C1 segment of cervical spinal cord (tissue), 14 donors: ENCODE data around the gene PTBP3.
"Not testable (repeated sequence)": the region's sequence is repeated elsewhere in the genome, so short reads cannot be mapped to it uniquely, and the experiment has no call there.

ENCODE experiments used
- DNase-seq, 14 donors: peaks; one replicate each; lab custom pipeline; 2025; lab: John Stamatoyannopoulos, UW

The PTBP3 gene, protein sequence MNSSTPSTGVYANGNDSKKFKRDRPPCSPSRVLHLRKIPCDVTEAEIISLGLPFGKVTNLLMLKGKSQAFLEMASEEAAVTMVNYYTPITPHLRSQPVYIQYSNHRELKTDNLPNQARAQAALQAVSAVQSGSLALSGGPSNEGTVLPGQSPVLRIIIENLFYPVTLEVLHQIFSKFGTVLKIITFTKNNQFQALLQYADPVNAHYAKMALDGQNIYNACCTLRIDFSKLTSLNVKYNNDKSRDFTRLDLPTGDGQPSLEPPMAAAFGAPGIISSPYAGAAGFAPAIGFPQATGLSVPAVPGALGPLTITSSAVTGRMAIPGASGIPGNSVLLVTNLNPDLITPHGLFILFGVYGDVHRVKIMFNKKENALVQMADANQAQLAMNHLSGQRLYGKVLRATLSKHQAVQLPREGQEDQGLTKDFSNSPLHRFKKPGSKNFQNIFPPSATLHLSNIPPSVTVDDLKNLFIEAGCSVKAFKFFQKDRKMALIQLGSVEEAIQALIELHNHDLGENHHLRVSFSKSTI

DNA sequence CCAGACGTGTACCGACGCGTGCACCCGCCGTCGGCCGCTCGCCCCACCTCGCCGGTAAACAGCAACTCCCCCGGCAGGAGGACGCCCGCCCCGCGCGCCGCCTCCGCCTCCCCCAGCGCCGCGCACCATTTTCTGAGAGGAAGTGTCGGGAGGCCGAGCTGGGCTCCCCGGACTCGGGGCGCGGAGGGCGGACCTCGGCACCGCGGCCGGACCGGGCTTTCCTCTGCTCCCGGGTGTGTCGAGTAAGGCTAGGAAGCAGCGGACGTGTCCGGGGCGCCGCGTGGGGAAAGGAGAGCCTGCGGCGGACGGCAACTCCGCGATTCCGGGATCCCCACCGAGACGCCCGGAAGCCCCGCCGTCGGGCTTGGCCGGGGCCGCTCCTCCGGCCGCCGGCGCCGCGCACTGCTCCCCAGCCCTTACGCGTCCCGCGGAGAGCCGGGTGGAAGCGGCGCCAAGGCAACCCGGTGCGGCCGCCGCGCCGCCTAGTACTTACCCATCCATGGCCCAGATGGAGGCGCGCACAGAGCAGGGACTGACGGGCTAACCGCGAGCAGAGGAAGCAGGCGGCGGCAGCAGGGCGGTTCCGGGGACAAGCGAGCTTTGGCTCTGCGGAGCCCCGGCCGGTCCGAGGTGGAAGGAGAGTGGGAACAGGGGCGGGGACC, at the start of gene PTBP3:
Gene PTBP3 (minus strand): TSS at position 643 of the 662 bp plus-strand sequence. CDS start 35,754 bp downstream, outside the sequence.
- peak in 13 of 14 donors; percentile 26 to 93 (median 66) for DNase-seq

DNA sequence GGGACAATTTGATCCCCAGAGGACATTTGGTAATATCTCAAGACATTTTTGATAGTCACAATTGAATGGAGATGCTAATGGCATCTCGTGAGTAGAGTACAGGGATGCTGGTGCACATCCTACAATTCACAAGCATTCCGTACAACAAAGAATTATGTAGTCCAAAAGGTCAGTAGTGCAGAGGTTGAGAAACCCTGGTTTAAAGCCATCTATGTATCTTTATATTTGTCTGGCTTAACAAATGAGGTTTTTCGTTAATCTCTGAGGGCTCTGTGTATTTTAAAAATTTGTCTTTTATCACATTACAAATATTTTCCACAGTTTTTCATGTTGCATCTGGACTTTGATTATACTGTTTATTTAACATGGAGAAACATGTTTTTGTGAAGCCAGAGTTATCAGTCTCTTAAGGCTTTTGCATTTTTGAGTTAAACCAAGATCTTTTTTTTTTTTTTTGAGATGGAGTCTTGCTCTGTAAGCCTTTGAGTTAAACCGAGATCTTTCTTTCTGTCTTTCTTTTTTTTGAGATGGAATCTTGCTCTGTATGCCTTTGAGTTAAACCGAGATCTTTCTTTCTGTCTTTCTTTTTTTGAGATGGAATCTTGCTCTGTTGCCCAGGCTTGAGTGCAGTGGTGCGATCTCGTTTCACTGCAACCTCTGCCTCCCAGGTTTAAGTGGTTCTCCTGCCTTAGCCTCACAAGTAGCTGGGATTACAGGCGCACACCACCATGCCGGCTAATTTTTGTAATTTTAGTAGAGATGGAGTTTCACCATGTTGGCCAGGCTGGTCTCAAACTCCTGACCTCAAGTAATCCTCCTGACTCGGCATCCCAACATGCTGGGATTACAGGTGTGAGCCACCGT, 49.3 kb upstream of the PTBP3 start:
- no peak for DNase-seq

DNA sequence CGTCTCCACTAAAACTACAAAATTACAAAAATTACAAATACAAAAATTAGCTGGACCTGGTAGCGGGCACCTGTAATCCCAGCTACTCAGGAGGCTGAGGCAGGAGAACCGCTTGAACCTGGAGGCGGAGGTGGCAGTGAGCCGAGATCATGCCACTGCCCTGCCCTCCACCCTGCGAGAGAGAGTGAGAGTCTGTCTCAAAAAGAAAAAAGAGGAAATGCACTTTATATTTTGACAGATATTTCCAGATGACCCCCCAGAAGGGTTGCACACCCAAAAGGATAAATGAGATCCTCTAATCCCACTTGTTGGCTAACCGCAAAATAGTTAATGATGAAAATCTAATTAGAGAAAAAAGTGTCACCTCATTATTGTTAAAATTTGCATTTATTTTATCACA, 48.6 kb upstream of the PTBP3 start:
- DNase-seq, result no peak

DNA sequence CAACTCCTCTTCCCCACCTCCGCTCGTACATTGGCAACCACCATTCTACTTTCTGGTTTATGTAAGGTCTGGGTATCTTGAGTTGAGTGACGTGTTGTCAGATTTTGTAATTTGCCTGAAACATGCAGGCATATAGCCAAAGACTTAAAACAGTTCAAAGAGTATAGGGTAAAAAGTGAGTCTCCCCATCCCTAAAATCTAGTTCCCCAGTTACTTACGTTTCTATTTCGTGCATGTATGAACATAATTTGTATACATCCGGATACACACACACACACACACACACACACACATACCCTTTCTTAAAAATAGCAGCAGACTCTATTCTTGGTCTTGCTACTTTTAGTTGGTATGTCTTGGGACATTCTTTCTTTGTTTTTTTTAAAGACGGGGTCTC, 47.4 kb upstream of the PTBP3 start:
- DNase-seq, result no peak

- DNase-seq, result no peak
These were observed 46.8 kb upstream of the PTBP3 start, which contains the start of gene HSDL2 for GRCh38 chr9:112380102-112380824. HSDL2 (plus strand) TSS chr9:112380108; CDS start chr9:112380164, 56 bp downstream.

DNA sequence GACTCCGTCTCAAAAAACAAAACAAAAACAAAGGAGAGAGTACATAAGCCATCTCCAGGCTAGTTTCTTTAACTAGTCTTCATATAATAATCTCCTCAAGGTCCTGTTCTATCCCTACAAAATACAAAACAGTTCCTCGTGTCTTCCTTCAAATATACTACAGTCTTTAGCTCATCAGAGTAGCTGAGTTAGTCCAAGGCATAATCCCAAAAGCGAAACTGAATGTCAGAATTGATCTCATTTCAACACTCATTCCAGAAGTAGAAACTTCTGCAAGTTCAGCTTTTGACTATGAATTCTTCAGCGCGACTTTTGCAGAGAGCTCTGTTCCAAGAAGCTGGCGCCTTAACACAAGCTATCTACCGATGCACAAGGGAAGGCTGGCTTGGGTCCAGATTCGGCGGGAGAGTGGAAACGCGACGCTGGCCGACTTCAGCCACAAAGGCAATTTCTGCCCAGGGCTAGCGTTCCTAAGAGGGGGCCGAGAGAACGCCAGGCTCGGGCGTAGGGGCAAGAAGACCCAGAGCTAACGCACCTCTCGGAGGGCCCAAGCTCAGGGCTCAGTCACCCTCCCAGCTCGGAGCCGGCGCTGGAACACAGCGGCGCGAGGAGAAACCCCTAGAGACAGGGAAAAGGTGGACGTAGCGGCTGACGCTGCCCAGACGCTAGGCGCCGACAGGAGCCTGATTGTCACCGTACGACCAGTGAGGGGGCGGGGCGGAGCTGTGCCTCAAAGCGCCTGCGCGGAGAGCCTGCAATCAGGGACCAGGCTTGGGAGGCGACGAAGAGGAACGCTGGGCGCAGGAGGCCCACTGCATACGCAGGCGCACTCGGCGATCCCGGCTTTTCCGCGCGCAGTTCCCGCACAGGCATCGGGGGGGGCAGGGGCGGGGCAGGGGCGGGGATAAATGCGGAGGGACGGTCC, 46.0 kb upstream of the PTBP3 start:
- DNase-seq, result peak; percentile 86 to 100 (median 98)

GRCh38 chr9:112378328-112379176, 45.1 kb upstream of the PTBP3 start:
- peak in 1 of 14 donors; percentile 33 for DNase-seq

- DNase-seq, result no peak
These were observed 44.4 kb upstream of the PTBP3 start for GRCh38 chr9:112377684-112378327.

DNA sequence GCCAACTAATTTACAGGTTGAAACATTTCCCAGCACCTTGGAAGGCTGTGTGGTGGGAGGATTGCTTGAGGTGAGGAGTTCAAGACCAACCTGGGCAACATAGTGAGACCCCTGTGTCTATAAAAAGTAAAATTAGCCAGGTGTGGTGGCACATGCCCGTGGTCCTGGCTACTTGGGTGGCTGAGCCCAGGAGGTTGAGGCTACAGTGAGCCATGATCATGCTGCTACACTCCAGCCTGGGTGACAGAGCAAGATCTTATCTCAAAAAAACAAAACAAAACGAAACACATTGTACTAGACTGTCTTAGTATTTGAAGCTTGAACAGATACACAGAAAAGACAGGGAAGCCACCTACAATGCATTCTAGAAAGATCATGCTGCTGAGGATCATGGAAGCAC, 43.7 kb upstream of the PTBP3 start:
- DNase-seq, result no peak

GRCh38 chr9:112375361-112375760, 41.9 kb upstream of the PTBP3 start:
- no peak for DNase-seq

DNA sequence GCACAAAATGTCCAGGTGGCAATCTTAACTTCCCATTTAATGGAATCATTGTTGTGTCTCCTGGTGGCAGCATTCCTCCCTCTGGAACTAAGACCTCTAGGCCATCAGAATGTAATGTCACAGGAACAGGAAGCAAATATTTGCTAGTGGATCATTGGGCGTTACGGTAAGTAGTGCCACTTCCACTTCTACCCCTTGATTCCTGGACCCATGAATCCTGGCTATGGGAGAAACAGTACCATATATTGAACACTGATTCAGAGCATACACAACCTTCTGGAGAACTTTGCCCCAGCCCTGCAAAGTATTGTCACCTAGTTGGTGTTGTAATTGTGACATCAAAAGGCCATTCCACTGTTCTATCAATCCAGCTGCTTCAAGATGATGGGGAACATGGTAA, 40.8 kb upstream of the PTBP3 start:
- DNase-seq, result not testable (repeated sequence)

DNA sequence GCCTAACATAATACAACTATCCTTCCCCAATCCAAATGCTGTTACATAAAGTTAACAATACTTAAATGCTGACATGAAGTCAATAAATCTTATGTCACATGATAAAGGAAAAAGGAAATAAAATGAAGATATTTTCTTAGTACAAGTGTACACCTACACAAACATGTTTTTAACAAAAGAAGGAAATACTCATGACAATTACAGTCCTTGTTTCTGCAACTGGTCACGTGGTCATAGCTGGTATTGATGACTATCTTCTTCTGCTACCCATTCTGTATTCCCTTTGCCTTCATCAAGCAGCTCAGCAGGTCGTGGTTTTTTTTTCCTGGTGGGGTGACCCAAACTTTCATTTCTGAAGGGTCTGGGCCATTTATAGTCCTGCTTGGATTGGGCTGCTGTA, 40.2 kb upstream of the PTBP3 start:
- DNase-seq, result not testable (repeated sequence)

DNA sequence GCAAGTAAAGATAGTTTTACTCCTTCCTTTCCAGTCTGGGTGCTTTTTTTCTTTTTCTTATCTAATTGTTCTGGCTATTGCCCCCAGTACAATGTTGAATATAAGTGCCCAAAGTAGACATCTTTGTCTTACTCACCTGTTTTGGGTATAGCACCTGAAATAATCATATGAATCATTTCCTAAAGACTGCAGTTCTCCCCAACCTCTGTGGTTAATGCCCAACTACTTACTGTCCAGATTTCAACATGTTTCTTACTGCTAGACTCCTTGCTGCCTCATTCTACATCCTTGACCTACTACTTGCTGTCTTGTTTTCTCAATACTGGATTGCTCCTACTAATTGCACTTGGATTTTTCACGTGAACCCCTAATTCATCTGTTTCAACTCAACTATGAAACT, 37.6 kb upstream of the PTBP3 start:
- DNase-seq, result no peak

GRCh38 chr9:112369817-112370216, 36.4 kb upstream of the PTBP3 start:
- DNase-seq, result no peak

DNA sequence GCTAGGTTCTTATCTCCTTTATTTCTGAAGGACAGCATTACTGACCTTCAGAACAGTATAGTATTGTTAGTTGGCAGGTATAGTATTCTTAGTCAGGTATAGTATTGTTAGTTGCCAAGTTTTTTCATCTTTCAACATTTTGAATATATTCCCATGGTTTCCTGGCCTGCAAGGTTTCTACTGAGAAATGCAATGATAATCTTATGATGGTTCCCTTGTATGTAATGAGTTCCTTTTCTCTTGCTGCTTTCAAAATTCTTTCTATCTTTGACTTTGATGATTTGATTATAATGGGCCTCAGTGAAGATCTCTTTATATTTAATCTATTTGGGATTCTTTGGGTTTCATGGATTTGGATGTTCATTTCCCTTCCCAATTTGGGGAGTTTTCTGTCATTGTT, 34.0 kb upstream of the PTBP3 start:
- DNase-seq, result no peak

DNA sequence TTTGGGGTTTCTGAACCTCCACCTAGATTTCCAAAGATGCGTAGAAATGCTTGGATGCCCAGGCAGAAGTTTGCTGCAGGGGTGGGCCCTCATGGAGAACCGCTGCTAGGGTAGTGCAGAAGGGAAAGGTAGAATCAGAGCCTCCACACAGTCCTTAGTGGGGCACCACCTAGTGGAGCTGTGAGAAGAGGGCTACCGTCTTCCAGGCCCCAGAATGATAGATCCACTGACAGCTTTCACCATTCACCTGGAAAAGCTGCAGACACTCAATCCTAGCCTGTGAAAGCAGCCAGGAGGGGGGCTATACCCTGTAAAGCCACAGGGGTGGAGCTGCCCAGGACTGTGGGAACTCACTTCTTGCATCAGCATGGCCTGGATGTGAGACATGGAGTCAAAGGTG, 33.2 kb upstream of the PTBP3 start:
- no peak for DNase-seq

- not testable (repeated sequence) for DNase-seq
These were observed 31.8 kb upstream of the PTBP3 start for GRCh38 chr9:112365257-112365656.

- no peak for DNase-seq
These were observed 31.3 kb upstream of the PTBP3 start for GRCh38 chr9:112364761-112365160.
